GM21786 (cell line): Measurements from ENCODE around the gene DHTKD1.

Source experiments
- ATAC-seq: cut with Tn5 transposase; IDR thresholded peaks from one replicate; pipeline ENCODE4 v1.9.1; 2021; ENCODE audit not compliant: unreplicated experiment

Gene DHTKD1, protein sequence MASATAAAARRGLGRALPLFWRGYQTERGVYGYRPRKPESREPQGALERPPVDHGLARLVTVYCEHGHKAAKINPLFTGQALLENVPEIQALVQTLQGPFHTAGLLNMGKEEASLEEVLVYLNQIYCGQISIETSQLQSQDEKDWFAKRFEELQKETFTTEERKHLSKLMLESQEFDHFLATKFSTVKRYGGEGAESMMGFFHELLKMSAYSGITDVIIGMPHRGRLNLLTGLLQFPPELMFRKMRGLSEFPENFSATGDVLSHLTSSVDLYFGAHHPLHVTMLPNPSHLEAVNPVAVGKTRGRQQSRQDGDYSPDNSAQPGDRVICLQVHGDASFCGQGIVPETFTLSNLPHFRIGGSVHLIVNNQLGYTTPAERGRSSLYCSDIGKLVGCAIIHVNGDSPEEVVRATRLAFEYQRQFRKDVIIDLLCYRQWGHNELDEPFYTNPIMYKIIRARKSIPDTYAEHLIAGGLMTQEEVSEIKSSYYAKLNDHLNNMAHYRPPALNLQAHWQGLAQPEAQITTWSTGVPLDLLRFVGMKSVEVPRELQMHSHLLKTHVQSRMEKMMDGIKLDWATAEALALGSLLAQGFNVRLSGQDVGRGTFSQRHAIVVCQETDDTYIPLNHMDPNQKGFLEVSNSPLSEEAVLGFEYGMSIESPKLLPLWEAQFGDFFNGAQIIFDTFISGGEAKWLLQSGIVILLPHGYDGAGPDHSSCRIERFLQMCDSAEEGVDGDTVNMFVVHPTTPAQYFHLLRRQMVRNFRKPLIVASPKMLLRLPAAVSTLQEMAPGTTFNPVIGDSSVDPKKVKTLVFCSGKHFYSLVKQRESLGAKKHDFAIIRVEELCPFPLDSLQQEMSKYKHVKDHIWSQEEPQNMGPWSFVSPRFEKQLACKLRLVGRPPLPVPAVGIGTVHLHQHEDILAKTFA

DNA sequence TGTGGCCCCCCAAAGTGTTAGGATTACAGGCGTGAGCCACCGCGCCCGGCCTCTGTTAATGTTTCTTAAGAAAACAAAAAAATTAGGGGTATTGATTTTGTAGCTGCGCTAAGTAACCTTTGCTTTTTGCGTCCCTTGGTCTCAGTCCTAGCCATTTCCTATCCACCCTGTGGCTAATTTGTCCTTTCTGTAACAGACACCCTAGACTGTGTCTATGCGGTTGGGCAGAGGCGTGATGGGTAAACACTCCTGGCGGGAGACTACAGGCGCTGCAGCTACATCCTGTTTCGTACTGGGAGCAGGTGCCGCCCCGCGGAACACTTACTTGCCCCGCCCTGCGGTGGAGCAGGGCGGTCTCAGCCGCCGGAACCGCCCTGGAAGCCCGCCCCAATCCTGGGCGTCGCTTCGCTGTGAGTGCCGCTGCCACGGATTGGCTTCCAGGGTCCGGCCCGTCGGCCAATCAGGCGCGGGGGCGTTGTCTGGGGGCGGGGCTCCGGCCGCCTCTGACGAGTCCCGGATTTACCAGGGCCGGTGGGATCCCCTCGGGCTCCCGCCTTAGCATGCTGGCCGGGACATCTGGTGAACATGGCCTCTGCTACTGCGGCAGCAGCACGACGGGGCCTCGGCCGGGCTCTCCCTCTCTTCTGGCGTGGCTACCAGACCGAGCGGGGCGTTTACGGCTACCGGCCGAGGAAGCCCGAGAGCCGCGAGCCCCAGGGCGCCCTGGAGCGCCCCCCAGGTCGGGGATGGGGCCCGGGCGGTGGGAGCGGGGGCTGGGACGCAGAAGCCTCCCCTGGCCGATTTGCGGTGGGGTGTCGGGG, at the start of gene DHTKD1:
Gene DHTKD1, plus strand, starts transcription at position 506 of the 821 bp plus-strand sequence. Its CDS starts 80 bp downstream, at position 586.
- peak; percentile 96 for ATAC-seq

DNA sequence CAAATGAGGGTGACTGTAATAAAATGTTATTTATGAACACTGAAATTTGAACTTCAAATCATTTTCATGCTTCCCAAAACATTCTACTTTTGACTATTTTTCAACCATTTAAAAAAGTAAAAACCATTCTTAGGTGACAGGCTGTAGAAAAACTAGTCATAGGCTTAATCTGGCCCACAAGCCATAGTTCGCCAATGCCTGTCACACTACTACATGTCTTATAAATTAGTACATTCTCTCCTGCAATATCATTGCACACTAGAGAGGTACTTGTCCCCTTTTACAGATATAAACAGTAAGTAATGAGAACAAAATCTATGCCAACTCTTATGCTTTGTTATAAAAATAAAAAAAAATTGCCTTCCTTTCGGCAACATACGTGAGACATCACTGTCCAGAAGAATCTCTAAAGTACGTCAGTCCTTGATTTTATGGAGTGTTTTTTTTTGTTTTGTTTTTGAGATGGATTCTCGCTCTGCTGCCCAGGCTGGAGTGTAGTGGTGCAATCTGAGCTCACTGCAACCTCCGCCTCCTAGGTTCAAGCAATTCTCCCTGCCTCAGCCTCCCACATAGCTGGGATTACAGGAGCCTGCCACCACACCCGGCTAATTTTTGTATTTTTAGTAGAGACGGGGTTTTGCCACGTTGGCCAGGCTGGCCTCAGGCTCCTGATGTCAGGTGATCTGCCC, 49.3 kb upstream of the DHTKD1 start:
- no peak for ATAC-seq

DNA sequence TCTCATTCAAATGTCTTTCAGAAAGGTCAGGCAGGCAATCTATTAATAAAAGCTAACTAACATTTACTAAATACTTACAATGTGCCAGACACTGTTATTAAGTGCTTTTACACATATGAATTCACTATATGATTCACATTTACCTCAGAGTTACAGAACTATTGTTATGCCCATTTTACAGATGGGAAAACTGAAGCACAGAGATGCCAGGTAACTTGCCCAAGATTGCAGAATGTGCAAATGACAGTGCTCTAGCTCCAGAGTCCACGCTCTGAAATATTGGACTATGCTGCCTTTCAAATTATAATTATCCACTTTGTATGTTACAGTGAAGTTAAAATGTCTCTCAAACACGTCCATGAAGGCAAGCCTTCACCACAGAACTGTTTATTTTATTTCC, 48.2 kb upstream of the DHTKD1 start:
- no peak for ATAC-seq

DNA sequence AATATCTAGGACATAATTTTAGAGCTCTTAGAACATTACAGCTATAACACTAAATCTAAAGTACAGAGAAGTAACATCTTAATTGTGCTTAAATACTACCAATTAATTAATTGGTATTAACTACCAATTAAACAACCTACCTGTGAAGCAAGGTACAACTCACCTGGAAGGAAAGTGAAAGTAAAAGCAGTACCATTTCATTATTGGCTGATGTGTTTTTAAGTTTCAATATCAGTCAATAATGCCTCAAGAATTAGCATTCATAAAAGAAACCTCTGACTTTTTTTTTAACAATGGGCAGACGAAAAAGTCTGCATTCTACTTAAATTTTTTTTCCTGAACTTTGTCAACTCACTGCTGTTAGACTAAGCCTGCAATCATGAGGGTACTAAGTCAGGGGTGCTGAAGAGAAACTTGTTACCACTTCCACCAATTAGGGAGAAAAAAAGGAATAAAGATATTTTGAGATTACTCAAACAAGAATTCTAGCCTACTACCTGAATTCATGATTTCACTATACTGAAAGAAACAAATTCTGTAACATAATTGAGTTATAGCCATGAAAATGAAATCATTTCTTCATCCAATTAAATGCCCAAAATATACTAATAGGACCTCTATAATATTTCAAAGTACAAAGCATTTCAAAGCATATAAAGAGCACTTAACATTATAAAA, 46.0 kb upstream of the DHTKD1 start:
- ATAC-seq = no peak

DNA sequence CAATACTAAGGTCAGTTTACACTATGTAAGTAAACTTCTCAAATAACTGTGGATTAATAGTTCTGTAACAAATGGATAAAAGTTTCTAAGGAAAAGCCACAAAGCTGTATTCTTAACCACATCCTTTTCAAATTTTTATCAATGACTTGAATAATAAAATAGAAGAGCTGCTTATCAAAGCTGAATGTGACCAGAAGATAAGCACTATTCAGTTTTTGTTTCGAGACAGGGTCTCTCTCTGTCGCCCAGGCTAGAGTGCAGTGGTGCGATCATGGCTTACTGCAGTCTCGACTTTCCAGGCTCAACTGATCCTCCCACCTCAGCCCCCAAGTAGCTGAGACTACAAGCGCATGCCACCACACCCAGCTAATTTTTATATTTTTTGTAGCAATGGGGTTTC, 43.2 kb upstream of the DHTKD1 start:
- ATAC-seq = no peak

DNA sequence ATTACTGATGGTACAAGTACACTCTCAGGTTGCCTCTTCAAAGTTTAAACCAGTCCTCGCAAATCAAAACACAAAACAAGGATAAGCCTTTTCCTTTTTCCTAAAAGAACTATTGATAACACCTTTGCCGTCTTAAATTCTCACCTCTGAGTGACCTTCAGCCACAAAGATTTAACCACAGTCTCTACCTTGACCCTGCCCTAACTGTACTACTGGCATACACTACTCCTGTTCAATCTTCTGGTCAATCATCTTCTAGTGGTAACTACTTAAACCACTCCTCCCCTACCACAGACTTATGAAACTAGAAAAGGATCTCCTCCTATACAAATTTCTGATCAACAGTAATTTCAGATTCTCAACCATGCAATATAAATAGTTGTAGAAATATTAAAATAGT, 41.2 kb upstream of the DHTKD1 start:
- peak; percentile 91 for ATAC-seq

DNA sequence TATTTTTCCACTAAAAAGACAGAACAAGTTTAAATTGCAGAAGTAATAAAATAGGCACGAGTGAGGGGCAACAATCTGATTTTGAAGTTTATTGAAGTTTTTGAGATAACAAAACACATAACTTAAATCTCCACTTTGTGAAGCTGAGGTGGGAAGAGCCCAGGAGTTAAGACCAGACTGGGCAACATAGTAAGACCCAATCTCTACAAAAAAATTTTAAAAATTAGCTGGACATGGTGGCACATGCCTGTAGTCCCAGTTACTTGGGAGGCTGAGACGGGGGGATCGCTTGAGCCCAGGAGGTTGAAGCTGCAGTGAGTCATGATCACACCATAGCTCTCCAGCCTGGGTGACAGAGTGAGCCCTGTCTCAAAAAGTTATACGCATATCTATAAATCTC, 37.4 kb upstream of the DHTKD1 start:
- ATAC-seq = no peak

DNA sequence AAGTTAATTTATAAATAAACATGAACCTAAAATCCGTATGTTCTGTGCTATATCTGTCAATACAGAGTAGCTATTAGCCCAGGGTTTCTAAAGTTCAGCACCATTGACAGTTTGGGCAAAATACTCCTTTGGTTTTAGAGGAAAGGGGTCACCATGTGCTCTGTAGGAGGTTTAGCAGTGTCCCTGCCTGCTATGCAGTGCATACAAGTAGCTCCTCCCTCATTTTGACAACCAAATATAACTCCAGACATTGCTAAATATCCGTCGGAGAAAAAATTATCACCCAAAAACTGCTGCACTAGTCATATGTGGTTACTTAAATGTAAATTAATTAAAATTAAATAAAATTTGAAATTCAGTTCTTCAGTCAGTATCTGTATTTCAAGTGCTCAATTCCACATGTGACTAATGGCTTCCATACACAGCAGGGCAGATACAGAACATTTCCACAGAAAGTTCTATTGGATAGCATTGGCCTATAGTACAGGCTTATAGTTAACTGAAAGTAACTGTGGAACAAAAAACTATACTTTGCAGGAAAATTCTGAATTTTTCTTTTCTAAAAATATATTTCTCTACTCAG, 32.6 kb upstream of the DHTKD1 start:
- no peak for ATAC-seq

DNA sequence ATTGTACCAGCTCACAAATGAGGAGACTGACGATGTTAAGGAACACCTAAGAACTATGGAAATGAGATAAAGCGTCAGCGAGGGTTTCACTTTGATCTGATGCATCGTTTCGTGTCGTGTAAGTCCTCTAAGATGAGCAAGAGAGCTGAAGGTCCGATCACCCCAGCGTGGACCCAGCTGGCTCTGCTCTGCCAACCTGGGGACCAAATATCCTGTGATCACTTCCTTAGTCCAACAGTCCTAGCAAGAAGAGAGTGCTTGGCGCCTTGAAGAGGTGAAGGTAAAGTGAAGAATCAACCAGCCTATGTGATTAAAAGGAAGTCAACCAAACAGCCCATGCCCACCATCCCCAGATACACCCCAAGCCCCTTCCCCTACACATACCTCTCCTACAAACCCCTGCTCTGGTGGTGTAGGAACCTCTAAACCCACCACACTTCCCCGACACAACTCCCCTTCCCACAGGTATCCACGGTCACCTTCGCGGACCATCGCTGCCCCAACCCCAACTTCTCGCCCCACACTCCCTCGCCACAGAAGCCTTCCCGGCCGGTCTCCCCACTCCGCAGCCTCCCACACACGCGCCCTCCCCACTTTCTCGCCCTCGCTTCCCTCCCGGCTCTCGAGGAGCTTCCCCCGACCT, 26.9 kb upstream of the DHTKD1 start:
- ATAC-seq = no peak

DNA sequence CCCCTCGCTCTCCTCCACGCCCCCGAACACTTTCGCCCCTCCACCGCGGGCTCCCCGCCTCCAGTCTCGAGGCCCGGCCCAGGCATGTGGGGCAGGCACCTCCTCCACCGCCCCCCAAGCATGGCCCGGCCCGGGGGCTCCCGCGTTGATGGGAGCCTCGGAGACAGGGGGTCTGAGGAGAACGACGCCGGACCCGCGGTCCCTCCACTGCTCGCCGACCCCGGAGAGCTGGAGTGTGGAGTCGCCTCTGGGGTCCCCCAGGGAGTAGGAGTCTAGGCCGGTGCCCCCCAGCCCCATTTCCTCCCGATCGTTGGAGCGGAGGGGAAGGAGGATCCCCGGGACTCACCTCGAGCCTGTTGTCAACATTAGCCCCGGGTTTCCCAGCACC, 26.4 kb upstream of the DHTKD1 start:
- ATAC-seq = no peak

DNA sequence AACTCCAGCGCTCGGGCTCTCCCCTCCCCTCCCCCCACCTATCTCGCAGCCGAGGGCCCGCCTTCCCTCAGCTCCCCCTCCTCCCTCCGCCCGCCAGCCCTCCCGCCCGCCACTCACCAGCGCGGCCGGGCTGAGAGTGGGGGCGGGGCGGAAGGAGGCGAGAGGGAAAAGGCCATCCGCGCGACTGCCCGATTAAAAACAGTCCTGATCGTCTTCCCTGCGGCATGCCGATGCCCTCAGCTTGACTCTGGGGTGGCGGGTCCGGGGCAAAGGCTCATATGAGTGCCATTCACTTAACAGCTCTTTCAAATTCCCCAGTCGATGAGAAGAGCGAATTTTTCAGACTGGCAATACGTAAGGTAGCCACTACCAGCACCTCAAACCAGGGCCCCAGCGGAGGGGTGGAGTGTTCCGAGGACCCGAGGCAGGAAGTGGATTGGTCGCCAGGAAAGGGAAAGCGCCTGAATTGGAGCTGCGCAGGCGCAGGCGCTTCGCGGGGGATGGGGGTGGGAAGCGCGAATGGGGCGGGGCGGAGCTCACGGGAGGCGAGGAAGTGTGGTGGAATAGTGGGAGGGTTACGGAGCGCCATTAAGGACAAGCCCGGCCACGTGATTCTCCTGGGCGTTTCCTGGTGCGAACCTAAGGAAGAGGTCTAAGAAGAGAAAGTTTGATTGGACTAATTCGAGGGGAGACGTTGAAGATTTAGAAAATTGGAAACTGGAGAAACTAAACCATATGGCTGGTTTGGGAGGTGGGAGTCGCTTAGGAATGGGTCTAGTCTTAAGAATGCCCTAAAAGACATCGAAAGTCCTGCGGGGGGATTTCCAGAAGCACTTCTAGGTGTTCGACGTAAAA, 25.7 kb upstream of the DHTKD1 start, which contains the start of gene UPF2:
Gene UPF2, minus strand, starts transcription at position 13 of the 855 bp plus-strand sequence. CDS start 7,386 bp downstream, outside the sequence.
- peak; percentile 45 for ATAC-seq

DNA sequence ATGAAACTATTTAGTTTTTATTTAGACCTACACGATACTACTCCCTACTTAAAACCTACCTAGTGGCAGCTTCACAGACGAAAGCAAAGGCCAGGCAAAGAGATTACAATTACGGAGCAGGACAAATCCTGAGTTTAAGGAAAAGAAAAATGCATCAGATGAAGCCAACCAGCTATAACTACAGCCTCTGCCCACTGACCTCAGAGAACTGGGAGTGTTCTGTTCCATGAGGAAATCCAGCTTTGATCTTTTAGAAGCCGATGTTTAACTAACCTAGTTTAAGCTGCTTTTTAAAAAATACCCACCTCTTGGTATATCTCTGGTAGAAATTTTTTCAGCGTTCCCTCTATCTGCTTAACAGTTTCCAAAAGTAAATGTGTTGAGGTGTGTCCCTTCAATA, 23.2 kb upstream of the DHTKD1 start:
- no peak for ATAC-seq

DNA sequence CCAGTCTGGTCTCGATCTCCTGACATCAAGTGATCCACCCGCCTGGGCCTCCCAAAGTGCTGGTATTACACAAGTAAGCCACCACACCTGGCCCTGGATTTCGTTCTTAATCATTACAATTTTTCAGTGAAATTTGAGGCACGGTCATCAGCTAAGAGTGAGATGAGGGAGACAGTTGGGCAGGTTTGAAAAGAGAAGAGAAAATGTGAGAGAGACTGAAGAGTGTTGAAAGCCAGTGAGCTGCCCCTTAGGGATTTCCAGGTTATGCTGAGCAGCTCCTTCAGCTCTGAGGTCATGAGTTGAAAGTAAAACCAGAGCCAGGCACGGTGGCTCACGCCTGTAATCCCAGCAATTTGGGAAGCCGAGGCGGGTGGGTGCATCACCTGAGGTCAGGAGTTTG, 20.2 kb upstream of the DHTKD1 start:
- no peak for ATAC-seq

DNA sequence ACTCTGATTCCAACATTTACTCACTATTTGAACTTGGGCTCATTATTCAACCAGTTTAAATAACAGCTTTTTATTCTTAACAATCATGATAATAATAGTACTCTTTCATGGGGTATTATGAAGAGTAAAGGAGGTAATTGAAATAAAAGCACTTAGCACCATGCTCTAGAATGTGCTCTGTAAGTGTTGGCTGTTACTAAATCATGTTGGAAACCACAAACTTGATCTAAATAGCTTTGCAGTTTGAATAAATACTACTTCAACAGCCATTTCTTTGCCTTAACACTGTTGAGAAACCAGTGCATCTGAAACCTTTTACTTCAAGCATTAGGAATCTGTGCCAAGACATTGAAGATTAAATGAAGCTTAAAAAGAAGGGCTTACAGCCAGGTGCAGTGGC, 18.2 kb upstream of the DHTKD1 start:
- no peak for ATAC-seq

DNA sequence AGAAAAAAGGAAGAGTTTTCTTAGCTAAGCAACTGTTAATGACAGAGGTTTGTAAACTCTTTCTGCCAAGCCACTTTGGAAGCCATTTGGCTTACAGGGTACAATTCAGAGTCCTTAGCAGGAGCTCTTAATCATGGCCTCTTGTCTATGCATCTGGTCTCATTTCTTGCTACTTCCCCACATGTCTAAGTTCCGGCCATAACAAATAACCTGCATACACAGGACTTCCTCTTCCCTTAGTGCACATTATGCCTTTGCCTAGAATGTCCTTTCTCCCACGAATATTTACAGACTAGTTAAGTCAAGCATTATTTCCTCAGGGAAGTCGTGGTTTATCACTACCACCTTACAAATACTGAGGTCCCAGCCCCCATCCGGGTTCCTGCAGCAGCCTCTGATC, 17.5 kb upstream of the DHTKD1 start:
- no peak for ATAC-seq

DNA sequence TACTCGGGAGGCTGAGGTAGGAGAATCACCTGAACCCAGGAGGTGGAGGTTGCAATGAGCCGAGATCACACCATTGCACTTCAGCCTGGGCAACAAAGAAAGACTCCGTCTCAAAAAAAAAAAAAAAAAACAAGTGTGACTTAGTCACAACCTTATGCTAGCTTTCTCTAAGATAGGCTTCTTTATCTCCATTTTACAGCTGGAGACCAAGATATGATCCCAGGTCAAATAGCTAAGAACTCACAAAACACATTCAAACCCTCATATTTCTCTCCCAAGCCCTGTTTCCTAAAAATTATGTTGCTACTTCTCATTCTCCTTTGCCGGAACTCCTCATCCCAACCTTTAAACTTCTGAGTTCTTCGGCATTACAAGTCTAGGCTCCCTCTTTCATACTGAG, 13.0 kb upstream of the DHTKD1 start:
- ATAC-seq = no peak

DNA sequence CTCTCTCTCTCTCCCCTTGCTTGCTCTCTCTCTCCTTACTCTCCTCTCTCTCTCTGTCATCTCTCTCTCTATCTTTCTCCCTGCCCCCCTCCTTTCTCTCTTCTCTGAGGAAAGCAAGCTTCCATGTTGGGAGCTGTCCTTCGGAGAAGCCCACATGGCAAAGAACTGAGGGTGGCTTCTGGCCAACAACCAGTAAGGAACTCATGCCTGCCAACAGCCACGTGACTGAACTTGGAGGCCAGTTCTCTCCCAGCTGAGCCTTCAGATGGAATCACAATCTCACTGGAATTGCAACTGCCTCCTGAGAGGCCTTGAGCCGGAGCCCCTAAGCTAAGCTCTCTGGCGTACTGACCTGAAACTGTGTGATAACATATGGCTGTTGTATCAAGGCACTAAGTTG, 12.0 kb upstream of the DHTKD1 start:
- no peak for ATAC-seq

DNA sequence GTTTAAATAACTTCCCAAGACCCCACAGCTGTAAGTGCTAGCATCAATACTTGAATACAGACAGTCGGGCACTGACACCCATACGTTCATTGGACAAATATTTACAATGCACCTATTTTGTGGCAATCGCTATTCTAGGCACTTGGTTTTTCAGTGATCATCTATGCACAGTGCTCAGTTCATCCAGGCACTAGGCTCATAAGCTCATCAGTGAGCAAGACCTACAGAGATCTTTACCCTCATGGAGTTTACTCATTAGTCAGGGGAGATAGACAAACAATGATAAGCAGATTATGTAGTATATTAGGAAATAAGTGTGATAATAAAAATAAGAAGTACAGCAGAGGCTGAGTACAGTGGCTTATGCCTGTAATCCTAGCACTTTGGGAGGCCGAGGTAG, 7.6 kb upstream of the DHTKD1 start:
- no peak for ATAC-seq
